K562 (cell line): ENCODE measurements around the gene PGAM2. TPM values are rescaled to one million over a fixed set of nuclear protein-coding genes. Genes with fewer than 3 reads are reported as not detected.

ENCODE experiments used
- ATAC-seq: fragments of 200-7000 bp; cut with Tn5 transposase; 3 replicates; pipeline ENCODE4 v1.9.1; 2020; ENCODE audit warnings: moderate library complexity
- BruUV-seq: library from RNA; stranded (reverse); fragments of 400-500 nt; replicated peaks from 2 replicates; lab custom pipeline; 2021; lab: Mats Ljungman, UMichigan
- CTCF ChIA-PET: fragments of 300-600 bp; formaldehyde crosslinking; extraction: SDS; loops from one replicate; lab custom pipeline; 2021; ENCODE audit warnings: low intra/inter-chr PET ratio; lab: Yijun Ruan, JAX
- POLR2A ChIA-PET: fragments of 300-600, 350-650 bp; sonication (Branson Sonifier 250); formaldehyde crosslinking; extraction: SDS; loops from one replicate; lab custom pipeline; 2021; ENCODE audit warnings: antibody characterized with exemption, inconsistent platforms; lab: Yijun Ruan, JAX
- DNase-seq, 4 experiments: peaks; one replicate each; pipeline versions ENCODE4 v3.0.0 to v3.0.0-alpha.2; 2011 to 2018; ENCODE audit warnings: low spot score in 3 of 4, mixed read lengths in 3 of 4; ENCODE audit errors: extremely low read depth in 1 of 4
- FAIRE-seq: peaks from 2 replicates; lab custom pipeline; 2011; peaks lifted over from hg19 to GRCh38; lab: Jason Lieb, UNC
- H2AFZ ChIP-seq: 2 replicates; pipeline ENCODE4 v1.6.0; 2011; ENCODE audit warnings: low read depth, low read length, control low read depth, inconsistent platforms
- H3K27ac ChIP-seq: fragments of 200-600 bp; 3 replicates; pipeline ENCODE4 v1.8.0; 2011; ENCODE audit warnings: low read depth, mild to moderate bottlenecking, control low read depth, inconsistent platforms, low read length, moderate library complexity, mixed read lengths; ENCODE audit errors: extremely low read depth
- H3K27me3 ChIP-seq, 2 experiments: fragments of 300-600 bp in 1 of 2; 2 replicates in 1 of 2; 3 replicates in 1 of 2; pipeline versions ENCODE4 v1.6.0 to v1.8.0; 2011; ENCODE audit warnings: inconsistent platforms in 2 of 2, low read length in 2 of 2, mild to moderate bottlenecking in 1 of 2, mixed read lengths in 1 of 2, moderate library complexity in 1 of 2; ENCODE audit not compliant: control insufficient read depth in 2 of 2, insufficient read depth in 2 of 2
- H3K36me3 ChIP-seq: fragments of 300-600 bp; 3 replicates; pipeline ENCODE4 v1.8.0; 2011; ENCODE audit warnings: mild to moderate bottlenecking, low read length, inconsistent platforms; ENCODE audit not compliant: control insufficient read depth, insufficient read depth
- H3K4me1 ChIP-seq, 2 experiments: fragments of 200-600 bp in 1 of 2; replicated peaks in 1 of 2; 2 replicates in 1 of 2; 3 replicates in 1 of 2; pipeline versions ENCODE4 v1.5.1 to v1.8.0; 2011; ENCODE audit warnings: inconsistent platforms in 2 of 2, low read length in 2 of 2, mild to moderate bottlenecking in 1 of 2, mixed read lengths in 1 of 2, moderate library complexity in 1 of 2; ENCODE audit not compliant: control insufficient read depth in 2 of 2, insufficient read depth in 2 of 2
- H3K4me2 ChIP-seq: 2 replicates; pipeline ENCODE4 v1.6.1; 2011; ENCODE audit warnings: low read length, control low read depth, inconsistent platforms, mixed read lengths; ENCODE audit not compliant: insufficient read depth
- H3K4me3 ChIP-seq: fragments of 200-600 bp; sonication (generic), shearing (Covaris generic); 2 replicates; pipeline ENCODE4 v1.5.1; 2016; ENCODE audit warnings: control low read depth, inconsistent platforms
- H3K79me2 ChIP-seq: fragments of 200-600 bp; 3 replicates; pipeline ENCODE4 v1.8.0; 2011; ENCODE audit warnings: low read length, inconsistent platforms; ENCODE audit not compliant: control insufficient read depth, insufficient read depth
- H3K9ac ChIP-seq, 2 experiments: 2 replicates each; pipeline versions ENCODE4 v1.6.0 to v1.6.1; 2011; ENCODE audit warnings: low read depth in 2 of 2, low read length in 2 of 2, control low read depth in 1 of 2, inconsistent platforms in 1 of 2, mild to moderate bottlenecking in 1 of 2, mixed read lengths in 1 of 2; ENCODE audit not compliant: insufficient read depth in 1 of 2
- H3K9me1 ChIP-seq: one replicate; pipeline ENCODE4 v1.6.0; 2011; ENCODE audit warnings: inconsistent platforms, mild to moderate bottlenecking, low read length, moderate library complexity; ENCODE audit not compliant: control insufficient read depth, insufficient read depth
- H3K9me3 ChIP-seq: replicated peaks from 2 replicates; pipeline ENCODE4 v1.5.1; 2011; ENCODE audit warnings: low read depth, low read length, inconsistent platforms; ENCODE audit not compliant: control insufficient read depth, insufficient read depth
- H4K20me1 ChIP-seq: replicated peaks from 2 replicates; pipeline ENCODE4 v1.6.1; 2011; ENCODE audit warnings: low read length, inconsistent platforms, mixed read lengths; ENCODE audit not compliant: control insufficient read depth, insufficient read depth
- CC2D1A ChIP-seq: fragments of 450-650 bp; IDR thresholded peaks from 2 replicates; pipeline ENCODE4 v1.6.1; 2017; ENCODE audit warnings: mild to moderate bottlenecking
- CTCF ChIP-seq, 3 experiments: IDR thresholded peaks in 2 of 3; conservative IDR thresholded peaks in 1 of 3; 2 replicates each; pipeline ENCODE4 v1.5.1; 2011 to 2012; ENCODE audit warnings: low read length in 3 of 3, mild to moderate bottlenecking in 3 of 3, control low read depth in 2 of 3, improper control_type of control experiment in 1 of 3, inconsistent platforms in 1 of 3, low read depth in 1 of 3, mixed read lengths in 1 of 3, moderate library complexity in 1 of 3; ENCODE audit not compliant: insufficient read depth in 2 of 3
- E2F6 ChIP-seq, 2 experiments: IDR thresholded peaks; 2 replicates each; pipeline ENCODE4 v1.6.1; 2011; ENCODE audit warnings: borderline replicate concordance in 1 of 2, control low read depth in 1 of 2, low read depth in 1 of 2, low read length in 1 of 2, mild to moderate bottlenecking in 1 of 2, mixed read lengths in 1 of 2, moderate library complexity in 1 of 2; ENCODE audit not compliant: insufficient read depth in 1 of 2, insufficient read length in 1 of 2, poor library complexity in 1 of 2, severe bottlenecking in 1 of 2; ENCODE audit errors: extremely low read depth in 1 of 2
- NFIC ChIP-seq: fragments of 450-650 bp; IDR thresholded peaks from 2 replicates; pipeline ENCODE4 v1.6.1; 2017; ENCODE audit warnings: mild to moderate bottlenecking, inconsistent platforms
- OTX1 ChIP-seq: fragments of 450-650 bp; formaldehyde crosslinking; IDR thresholded peaks from 2 replicates; pipeline ENCODE4 v1.4.0; 2022; ENCODE audit warnings: mild to moderate bottlenecking
- PURB ChIP-seq: sonication (generic); formaldehyde crosslinking; IDR thresholded peaks from 2 replicates; pipeline ENCODE4 v1.9.0; 2021; ENCODE audit warnings: low read depth, mild to moderate bottlenecking, missing genetic modification reagents
- TCF7 ChIP-seq: sonication (generic); IDR thresholded peaks from 2 replicates; pipeline ENCODE4 v1.6.1; 2016; ENCODE audit warnings: antibody characterized with exemption, borderline replicate concordance
- VEZF1 ChIP-seq: fragments of 200-800 bp; sonication (Bioruptor generic); IDR thresholded peaks from 2 replicates; pipeline ENCODE4 v1.6.1; 2017; ENCODE audit warnings: missing genetic modification characterization, missing compliant biosample characterization
- ZNF354B ChIP-seq: fragments of 250-450 bp; sonication (Bioruptor Pico); IDR thresholded peaks from 2 replicates; pipeline ENCODE4 v1.4.0; 2020
- WGBS: fragments of 100-300 bp; shearing (Covaris generic); methylation state at CpG from one replicate; pipeline ENCODE4 v1.1.6; 2016; ENCODE audit warnings: low coverage, mixed read lengths; ENCODE audit not compliant: insufficient coverage; ENCODE audit errors: missing lambda C conversion rate; 5-methylcytosine and 5-hydroxymethylcytosine counted together
- in situ Hi-C: fragments of 300-500 bp; cut with MboI; formaldehyde crosslinking; loops from 4 replicates; pipeline ENCODE4 v1.15.0; 2018; ENCODE audit warnings: inconsistent platforms, mixed read lengths
- intact Hi-C: fragments of 100-400 bp; cut with micrococcal nuclease; formaldehyde crosslinking; loops from 2 replicates; pipeline ENCODE4 v1.14.2; 2022
- polyA plus RNA-seq, 8 experiments: library from polyadenylated mRNA; depleted of rRNA in 4 of 8; stranded (reverse) in 5 of 8; unstranded in 3 of 8; fragments of >200 nt; fragmentation: Nextera tagmentation in 2 of 8; fragmentation: Illumina TruSeq in 1 of 8; extraction: Ambion mirVana in 2 of 8; extraction: Trizol in 1 of 8; gene quantifications; 2 replicates each; pipeline versions ENCODE4 v1.2.1 to v1.2.3, GENCODE V29; 2011 to 2014; ENCODE audit warnings: inconsistent platforms in 1 of 8, missing spikeins in 1 of 8
- total RNA-seq, 7 experiments: library from RNA; depleted of rRNA in 6 of 7; stranded (reverse); fragments of >200 nt in 6 of 7; fragmentation: Illumina TruSeq in 2 of 7; extraction: Trizol in 2 of 7; gene quantifications; 2 replicates each; pipeline versions ENCODE4 v1.2.1 to v1.2.3, GENCODE V29; 2011 to 2021; ENCODE audit warnings: low replicate concordance in 1 of 7

Gene PGAM2
- total and polyA plus RNA-seq, 9 of the 15 experiments (the other 6 are each of a cell fraction or from before 2014, with no cell fraction given) = not detected

- ChIA-PET POLR2A (interaction anchor here (2.7 kb wide), 1 partner anchor 11 kb away, joined by 16 read pairs; no protein-coding TSS in a partner anchor), CTCF (no interaction called here)
- Histone ChIP-seq H3K4me3 (no peak within 1 kb of the TSS), H3K4me2 (no peak within 1 kb of the TSS), H3K9ac (peak within 1 kb of the TSS in 1 of 2 experiments; percentile 35; a peak in 1 of 4 replicates), H3K4me1 (peaks cover 0 to 39% of the 10 kb centered on the region in 2 experiments; a peak in 4 of 5 replicates), H3K27me3 (peaks cover 17 to 39% of the 10 kb centered on the region in 2 experiments; a peak in 4 of 5 replicates), H3K9me3 (no peaks in the 10 kb centered on the region), H3K27ac (no peak within 1 kb of the TSS), H3K9me1 (no peaks in the 10 kb centered on the region), H2AFZ (no peak within 1 kb of the TSS), H4K20me1 (0 out of 2 replicates have a peak, but pooled peaks cover 7% of the 10 kb centered on the region), H3K36me3 (no peaks in the 10 kb centered on the region), H3K79me2 (no peaks in the 10 kb centered on the region)
- intact Hi-C loops = no loop called here
- FAIRE-seq (no peak), ATAC-seq (0 out of 3 replicates have a peak, but pooled peaks have one; percentile 13), DNase-seq (peak in 2 of 4 experiments; percentile 65)
- BruUV-seq = no TSS peak
- TF ChIP-seq CC2D1A (no peak), NFIC (peak; percentile 13; the same call in 1 of the 2 replicates), TCF7 (no peak), E2F6 (IDR thresholded peaks at IDR 0.05; ENCODE audit: borderline replicate concordance in 1 of 2, extremely low read depth in 1 of 2, insufficient read depth in 1 of 2, insufficient read length in 1 of 2, low read depth in 1 of 2, low read length in 1 of 2, poor library complexity in 1 of 2, severe bottlenecking in 1 of 2) (peak in 1 of 2 experiments; percentile 25), PURB (CRISPR knock-in tag) (no peak), CTCF (IDR thresholded peaks at IDR 0.05 in 2 of 3, conservative IDR thresholded peaks at IDR 0.05 in 1 of 3; ENCODE audit: insufficient read depth in 2 of 3, low read depth in 1 of 3, low read length in 3 of 3) (0 out of 6 replicates have a peak, but pooled peaks of 1 of the 3 experiments have one; percentile 8), OTX1 (CRISPR knock-in tag) (no peak), ZNF354B (CRISPR knock-in tag) (no peak), VEZF1 (CRISPR knock-in tag) (0 out of 2 replicates have a peak, but pooled peaks have one; percentile 15)
- 8% methylated on average over 21 of the region's 87 CpGs for WGBS
- in situ Hi-C loops = no loop called here
These were observed 38.8 kb upstream of the PGAM2 start, which contains the start of gene AEBP1 for GRCh38 chr7:44103923-44104859. AEBP1 (plus strand) TSS chr7:44104345; CDS start chr7:44104666, 321 bp downstream.
